ENCODE measurements around the gene IQSEC2.

The IQSEC2 gene

GRCh38 chrX:53262189-53262917, 19.0 kb downstream of the IQSEC2 start:
- no peak overlapping the region for H3K4me3 ChIP-seq (ENCODE audit: low read depth, low read length)
- TF ChIP-seq CTCF (IDR thresholded peaks at IDR 0.05; ENCODE audit: control insufficient read depth, extremely low read depth, insufficient read depth) = no peak
- no peak for DNase-seq (ENCODE audit: low read depth)

GRCh38 chrX:53261355-53261972, 19.9 kb downstream of the IQSEC2 start:
- DNase-seq (ENCODE audit: low read depth) = no peak
- no peak overlapping the region for H3K4me3 ChIP-seq (ENCODE audit: low read depth, low read length)
- no peak for TF ChIP-seq CTCF (IDR thresholded peaks at IDR 0.05; ENCODE audit: control insufficient read depth, extremely low read depth, insufficient read depth)

GRCh38 chrX:53260836-53261235, 20.5 kb downstream of the IQSEC2 start:
- TF ChIP-seq CTCF (IDR thresholded peaks at IDR 0.05; ENCODE audit: control insufficient read depth, extremely low read depth, insufficient read depth) = no peak
- no peak for DNase-seq (ENCODE audit: low read depth)
- H3K4me3 ChIP-seq (ENCODE audit: low read depth, low read length) = no peak overlapping the region

- H3K4me3 ChIP-seq (ENCODE audit: low read depth, low read length) = no peak overlapping the region
- no peak for TF ChIP-seq CTCF (IDR thresholded peaks at IDR 0.05; ENCODE audit: control insufficient read depth, extremely low read depth, insufficient read depth)
- DNase-seq (ENCODE audit: low read depth) = no peak
These were observed 23.5 kb downstream of the IQSEC2 start for GRCh38 chrX:53257670-53258423.

GRCh38 chrX:53257166-53257565, 24.2 kb downstream of the IQSEC2 start:
- H3K4me3 ChIP-seq (ENCODE audit: low read depth, low read length) = no peak overlapping the region
- no peak for TF ChIP-seq CTCF (IDR thresholded peaks at IDR 0.05; ENCODE audit: control insufficient read depth, extremely low read depth, insufficient read depth)
- DNase-seq (ENCODE audit: low read depth) = no peak

- no peak for DNase-seq (ENCODE audit: low read depth)
- no peak overlapping the region for H3K4me3 ChIP-seq (ENCODE audit: low read depth, low read length)
- TF ChIP-seq CTCF (IDR thresholded peaks at IDR 0.05; ENCODE audit: control insufficient read depth, extremely low read depth, insufficient read depth) = no peak
These were observed 24.8 kb downstream of the IQSEC2 start for GRCh38 chrX:53256446-53257041.
